Ishikawa (cell line): ENCODE data around the gene DCST2.

ENCODE experiments used
- CEBPB ChIP-seq: IDR thresholded peaks from 2 replicates; pipeline ENCODE4 v1.6.1; 2012
- CREB1 ChIP-seq: IDR thresholded peaks from 2 replicates; pipeline ENCODE4 v1.6.1; 2012; ENCODE audit warnings: low read depth
- EGR1 ChIP-seq: IDR thresholded peaks from 2 replicates; pipeline ENCODE4 v1.6.1; 2012
- EP300 ChIP-seq: IDR thresholded peaks from 2 replicates; pipeline ENCODE4 v1.6.1; 2012; ENCODE audit warnings: borderline replicate concordance
- FOXM1 ChIP-seq: IDR thresholded peaks from 2 replicates; pipeline ENCODE4 v1.6.1; 2012; ENCODE audit warnings: low read depth, borderline replicate concordance
- NFIC ChIP-seq: IDR thresholded peaks from 2 replicates; pipeline ENCODE4 v1.6.1; 2012
- RAD21 ChIP-seq: IDR thresholded peaks from 2 replicates; pipeline ENCODE4 v1.6.1; 2012; ENCODE audit warnings: low read depth
- TAF1 ChIP-seq: IDR thresholded peaks from 2 replicates; pipeline ENCODE4 v1.6.1; 2012; ENCODE audit warnings: low read depth, mild to moderate bottlenecking
- TCF12 ChIP-seq: IDR thresholded peaks from 2 replicates; pipeline ENCODE4 v1.6.1; 2012; ENCODE audit warnings: low read depth
- TEAD4 ChIP-seq: IDR thresholded peaks from 2 replicates; pipeline ENCODE4 v1.6.1; 2012
- YY1 ChIP-seq: IDR thresholded peaks from 2 replicates; pipeline ENCODE4 v1.6.1; 2012; ENCODE audit warnings: low read depth
- ZBTB7A ChIP-seq: IDR thresholded peaks from 2 replicates; pipeline ENCODE4 v1.6.1; 2012; ENCODE audit warnings: low read depth
- TF ChIP-seq, protein P1 (sequence below): IDR thresholded peaks from 2 replicates; pipeline ENCODE4 v1.6.1; 2012
- TF ChIP-seq, protein P2 (sequence below): IDR thresholded peaks from 2 replicates; pipeline ENCODE4 v1.6.1; 2012; ENCODE audit warnings: low read depth, mild to moderate bottlenecking
- TF ChIP-seq, protein P3 (sequence below): IDR thresholded peaks from 2 replicates; pipeline ENCODE4 v1.6.1; 2012

DCST2 gene

GRCh38 chr1:155026154-155026553, 7.4 kb downstream of the DCST2 start:
- TF ChIP-seq TAF1 (no peak), NFIC (no peak)

GRCh38 chr1:155024315-155024714, 9.3 kb downstream of the DCST2 start:
- TF ChIP-seq ZBTB7A (no peak), EP300 (no peak), EGR1 (no peak), TAF1 (no peak), TEAD4 (no peak), TCF12 (no peak), YY1 (no peak), RAD21 (no peak), CEBPB (no peak), NFIC (no peak), CREB1 (no peak), FOXM1 (no peak)
- TF ChIP-seq, protein P1, sequence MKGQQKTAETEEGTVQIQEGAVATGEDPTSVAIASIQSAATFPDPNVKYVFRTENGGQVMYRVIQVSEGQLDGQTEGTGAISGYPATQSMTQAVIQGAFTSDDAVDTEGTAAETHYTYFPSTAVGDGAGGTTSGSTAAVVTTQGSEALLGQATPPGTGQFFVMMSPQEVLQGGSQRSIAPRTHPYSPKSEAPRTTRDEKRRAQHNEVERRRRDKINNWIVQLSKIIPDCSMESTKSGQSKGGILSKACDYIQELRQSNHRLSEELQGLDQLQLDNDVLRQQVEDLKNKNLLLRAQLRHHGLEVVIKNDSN: no peak
- TF ChIP-seq, protein P2, sequence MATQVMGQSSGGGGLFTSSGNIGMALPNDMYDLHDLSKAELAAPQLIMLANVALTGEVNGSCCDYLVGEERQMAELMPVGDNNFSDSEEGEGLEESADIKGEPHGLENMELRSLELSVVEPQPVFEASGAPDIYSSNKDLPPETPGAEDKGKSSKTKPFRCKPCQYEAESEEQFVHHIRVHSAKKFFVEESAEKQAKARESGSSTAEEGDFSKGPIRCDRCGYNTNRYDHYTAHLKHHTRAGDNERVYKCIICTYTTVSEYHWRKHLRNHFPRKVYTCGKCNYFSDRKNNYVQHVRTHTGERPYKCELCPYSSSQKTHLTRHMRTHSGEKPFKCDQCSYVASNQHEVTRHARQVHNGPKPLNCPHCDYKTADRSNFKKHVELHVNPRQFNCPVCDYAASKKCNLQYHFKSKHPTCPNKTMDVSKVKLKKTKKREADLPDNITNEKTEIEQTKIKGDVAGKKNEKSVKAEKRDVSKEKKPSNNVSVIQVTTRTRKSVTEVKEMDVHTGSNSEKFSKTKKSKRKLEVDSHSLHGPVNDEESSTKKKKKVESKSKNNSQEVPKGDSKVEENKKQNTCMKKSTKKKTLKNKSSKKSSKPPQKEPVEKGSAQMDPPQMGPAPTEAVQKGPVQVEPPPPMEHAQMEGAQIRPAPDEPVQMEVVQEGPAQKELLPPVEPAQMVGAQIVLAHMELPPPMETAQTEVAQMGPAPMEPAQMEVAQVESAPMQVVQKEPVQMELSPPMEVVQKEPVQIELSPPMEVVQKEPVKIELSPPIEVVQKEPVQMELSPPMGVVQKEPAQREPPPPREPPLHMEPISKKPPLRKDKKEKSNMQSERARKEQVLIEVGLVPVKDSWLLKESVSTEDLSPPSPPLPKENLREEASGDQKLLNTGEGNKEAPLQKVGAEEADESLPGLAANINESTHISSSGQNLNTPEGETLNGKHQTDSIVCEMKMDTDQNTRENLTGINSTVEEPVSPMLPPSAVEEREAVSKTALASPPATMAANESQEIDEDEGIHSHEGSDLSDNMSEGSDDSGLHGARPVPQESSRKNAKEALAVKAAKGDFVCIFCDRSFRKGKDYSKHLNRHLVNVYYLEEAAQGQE: no peak
- TF ChIP-seq, protein P3, sequence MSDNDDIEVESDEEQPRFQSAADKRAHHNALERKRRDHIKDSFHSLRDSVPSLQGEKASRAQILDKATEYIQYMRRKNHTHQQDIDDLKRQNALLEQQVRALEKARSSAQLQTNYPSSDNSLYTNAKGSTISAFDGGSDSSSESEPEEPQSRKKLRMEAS: no peak

- TF ChIP-seq, protein P2: no peak
- TF ChIP-seq, protein P1: no peak
- TF ChIP-seq TCF12 (no peak), TAF1 (no peak)
Measured at GRCh38 chr1:155023627-155024026, 10.0 kb downstream of the DCST2 start.

- TF ChIP-seq CEBPB: no peak
- no peak for TF ChIP-seq EP300
- no peak for TF ChIP-seq RAD21
- TF ChIP-seq, protein P2: no peak
- peak; percentile 42; the same call in 1 of the 2 replicates for TF ChIP-seq NFIC
Measured at GRCh38 chr1:155022927-155023236, 10.7 kb downstream of the DCST2 start.

DNA sequence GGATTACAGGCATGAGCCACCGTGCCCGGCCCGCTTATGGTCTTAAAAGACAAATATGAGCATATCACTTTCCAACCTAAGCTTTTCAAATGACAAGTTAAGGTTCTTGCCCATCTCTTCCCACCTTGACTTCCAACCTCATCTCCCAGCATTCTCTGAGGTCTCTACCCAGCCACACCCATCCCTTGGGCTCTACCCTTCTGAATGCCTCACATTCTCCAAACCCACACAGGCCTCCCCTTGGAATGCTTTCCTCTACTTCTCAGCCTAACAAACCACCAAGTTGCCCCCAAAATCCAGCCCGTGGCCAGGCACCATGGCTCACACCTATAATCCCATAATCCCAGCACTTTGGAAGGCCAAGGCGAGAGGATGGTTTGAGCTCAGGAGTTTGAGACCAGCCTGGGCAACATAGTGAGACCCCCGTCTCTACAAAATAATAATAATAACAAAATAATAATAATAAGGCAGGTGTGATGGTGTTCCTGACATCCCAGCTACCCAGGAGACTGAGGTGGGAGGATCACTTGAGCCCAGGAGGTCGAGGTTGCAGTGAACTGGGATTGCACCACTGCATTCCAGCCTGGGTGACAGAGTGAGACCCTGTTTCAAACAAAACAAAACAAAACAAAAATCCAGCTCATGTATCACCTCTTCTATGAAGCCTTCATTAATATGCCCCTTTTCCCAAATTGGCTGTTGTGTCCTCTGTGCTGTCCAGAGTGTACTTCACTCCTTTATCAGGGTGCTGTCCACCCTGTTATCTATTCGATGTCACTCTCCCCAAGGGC, 11.2 kb downstream of the DCST2 start:
- TF ChIP-seq YY1 (no peak), CEBPB (no peak), CREB1 (no peak), ZBTB7A (no peak), FOXM1 (no peak), TEAD4 (peak; percentile 33), EP300 (no peak), EGR1 (no peak)
- TF ChIP-seq, protein P3: no peak
